Epithelial cell of proximal tubule (primary cell): ENCODE results near the gene COBL. TPM values are rescaled to one million over a fixed set of nuclear protein-coding genes. Genes with fewer than 3 reads are reported as not detected.

Source experiments
- DNase-seq: peaks from one replicate; pipeline ENCODE4 v3.0.0-alpha.2; 2011; ENCODE audit warnings: low read depth
- H3K4me3 ChIP-seq: 2 replicates; pipeline ENCODE4 v1.5.1; 2011; ENCODE audit warnings: low read depth, mild to moderate bottlenecking, low read length
- total RNA-seq: library from RNA; depleted of rRNA; stranded (reverse); fragments of >200 nt; gene quantifications from 2 replicates; pipeline ENCODE4 v1.2.3, GENCODE V29; 2015
- TF ChIP-seq, protein P1 (sequence below): conservative IDR thresholded peaks from 2 replicates; pipeline ENCODE4 v1.5.1; 2012; ENCODE audit warnings: low read depth, mild to moderate bottlenecking, low read length

Gene COBL
- total RNA-seq, 1 donor from 2014 or later = 6.6 TPM

DNA sequence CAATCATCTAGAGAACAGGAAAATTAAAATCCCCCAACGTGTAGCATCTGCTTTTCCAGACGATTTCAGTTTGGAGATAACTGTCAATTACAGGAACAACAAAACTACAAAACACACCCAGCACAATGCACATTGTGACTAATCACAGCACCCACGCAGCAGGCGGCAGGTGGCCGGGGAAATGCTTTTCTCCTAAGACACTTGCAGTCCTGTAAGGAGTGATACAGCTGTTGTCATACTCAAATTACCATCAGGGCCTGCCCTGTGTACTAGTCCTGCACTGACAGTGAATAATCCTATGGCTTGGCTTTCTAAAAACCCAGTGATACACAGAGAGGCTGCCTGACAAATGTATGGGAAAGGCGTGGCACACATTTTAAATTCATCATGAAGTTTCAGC lies 37.8 kb downstream of the COBL start:
- no peak overlapping the region for H3K4me3 ChIP-seq
- TF ChIP-seq, protein P1, sequence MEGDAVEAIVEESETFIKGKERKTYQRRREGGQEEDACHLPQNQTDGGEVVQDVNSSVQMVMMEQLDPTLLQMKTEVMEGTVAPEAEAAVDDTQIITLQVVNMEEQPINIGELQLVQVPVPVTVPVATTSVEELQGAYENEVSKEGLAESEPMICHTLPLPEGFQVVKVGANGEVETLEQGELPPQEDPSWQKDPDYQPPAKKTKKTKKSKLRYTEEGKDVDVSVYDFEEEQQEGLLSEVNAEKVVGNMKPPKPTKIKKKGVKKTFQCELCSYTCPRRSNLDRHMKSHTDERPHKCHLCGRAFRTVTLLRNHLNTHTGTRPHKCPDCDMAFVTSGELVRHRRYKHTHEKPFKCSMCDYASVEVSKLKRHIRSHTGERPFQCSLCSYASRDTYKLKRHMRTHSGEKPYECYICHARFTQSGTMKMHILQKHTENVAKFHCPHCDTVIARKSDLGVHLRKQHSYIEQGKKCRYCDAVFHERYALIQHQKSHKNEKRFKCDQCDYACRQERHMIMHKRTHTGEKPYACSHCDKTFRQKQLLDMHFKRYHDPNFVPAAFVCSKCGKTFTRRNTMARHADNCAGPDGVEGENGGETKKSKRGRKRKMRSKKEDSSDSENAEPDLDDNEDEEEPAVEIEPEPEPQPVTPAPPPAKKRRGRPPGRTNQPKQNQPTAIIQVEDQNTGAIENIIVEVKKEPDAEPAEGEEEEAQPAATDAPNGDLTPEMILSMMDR = no peak
- no peak for DNase-seq

DNA sequence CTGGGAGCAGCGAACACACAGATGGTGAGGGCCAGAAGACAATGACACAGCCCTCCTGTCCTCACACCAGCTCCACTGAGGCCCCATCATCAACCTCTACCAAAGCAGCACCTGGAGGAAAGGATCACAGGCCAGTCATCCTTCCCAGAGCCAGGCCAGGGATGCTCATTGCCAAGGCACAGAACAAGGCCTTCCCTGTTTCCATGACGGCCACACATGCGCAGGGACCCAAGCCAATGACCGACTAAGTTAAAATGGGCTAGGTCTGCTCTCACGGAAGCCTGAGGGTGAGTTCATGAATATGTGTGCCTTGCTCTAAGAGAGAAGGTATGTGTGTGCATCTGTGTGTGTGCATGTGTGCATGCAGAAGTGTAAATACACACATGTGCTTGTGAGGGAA lies 39.6 kb downstream of the COBL start:
- TF ChIP-seq, protein P1 = no peak
- DNase-seq = no peak
- no peak overlapping the region for H3K4me3 ChIP-seq

DNA sequence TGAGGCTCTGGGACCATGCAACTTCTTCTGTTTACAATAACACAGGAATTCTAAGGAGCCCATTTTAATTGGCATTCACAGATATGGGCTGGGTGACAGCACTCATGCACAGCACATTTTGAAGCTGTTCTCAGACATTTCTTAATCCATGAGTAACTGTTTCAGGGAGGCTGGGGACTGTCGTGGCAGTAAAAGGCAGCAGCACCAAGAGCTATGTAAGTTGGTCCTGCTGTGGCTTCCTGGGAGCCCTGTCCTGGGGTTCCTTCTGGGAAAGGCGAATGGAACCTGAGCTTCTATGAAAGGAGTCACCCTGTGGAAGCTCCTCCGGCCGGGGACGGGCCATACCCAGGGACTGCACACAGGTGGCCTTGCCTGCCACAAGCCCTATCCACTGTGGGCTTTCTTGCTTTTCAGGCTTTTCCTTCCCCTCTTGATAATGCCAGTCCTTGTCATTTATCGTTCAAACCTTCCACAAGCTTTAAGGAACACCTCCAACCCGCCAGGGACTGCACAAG lies 40.5 kb downstream of the COBL start:
- TF ChIP-seq, protein P1 = no peak
- no peak for DNase-seq
- no peak overlapping the region for H3K4me3 ChIP-seq

DNA sequence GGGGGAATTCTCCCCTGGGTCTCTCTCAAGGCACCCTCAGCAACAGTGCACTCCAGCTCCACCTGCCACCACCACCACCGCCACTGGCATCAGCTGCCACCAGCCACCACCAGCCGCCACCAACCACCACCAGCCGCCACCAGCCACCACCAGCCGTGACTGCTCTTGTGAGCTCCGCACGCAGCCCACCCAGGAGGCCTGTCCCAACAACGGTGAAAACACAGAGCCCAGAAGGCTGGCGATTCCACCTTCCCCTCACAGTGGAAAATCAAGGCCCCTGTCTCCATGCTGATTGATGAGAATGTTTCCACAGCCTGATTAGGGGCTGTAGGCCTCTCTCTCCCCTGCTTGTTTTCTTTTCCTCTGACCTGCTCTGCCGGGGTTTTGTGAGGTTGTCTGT lies 41.1 kb downstream of the COBL start:
- TF ChIP-seq, protein P1 = no peak
- no peak overlapping the region for H3K4me3 ChIP-seq
- no peak for DNase-seq

DNA sequence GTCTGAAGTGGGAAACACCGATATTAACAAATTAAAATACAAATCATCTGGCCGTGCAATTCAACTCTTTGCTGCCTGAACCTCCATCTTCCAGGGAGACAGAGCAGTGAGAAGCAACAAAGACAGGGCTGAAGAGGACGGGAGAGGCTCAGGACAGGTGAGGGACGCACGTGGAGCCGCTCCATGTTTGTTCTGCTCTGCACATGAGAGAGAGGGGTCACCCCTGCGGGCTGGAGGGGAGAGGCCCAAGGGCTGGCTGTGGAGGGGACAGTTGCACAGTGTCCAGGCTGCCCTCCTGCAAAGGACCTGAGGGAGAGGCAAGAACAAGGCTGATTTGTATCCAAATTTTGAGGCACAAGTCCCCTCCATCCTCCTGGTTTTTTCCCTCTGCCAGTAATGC lies 41.7 kb downstream of the COBL start:
- DNase-seq = no peak
- TF ChIP-seq, protein P1 = no peak

DNA sequence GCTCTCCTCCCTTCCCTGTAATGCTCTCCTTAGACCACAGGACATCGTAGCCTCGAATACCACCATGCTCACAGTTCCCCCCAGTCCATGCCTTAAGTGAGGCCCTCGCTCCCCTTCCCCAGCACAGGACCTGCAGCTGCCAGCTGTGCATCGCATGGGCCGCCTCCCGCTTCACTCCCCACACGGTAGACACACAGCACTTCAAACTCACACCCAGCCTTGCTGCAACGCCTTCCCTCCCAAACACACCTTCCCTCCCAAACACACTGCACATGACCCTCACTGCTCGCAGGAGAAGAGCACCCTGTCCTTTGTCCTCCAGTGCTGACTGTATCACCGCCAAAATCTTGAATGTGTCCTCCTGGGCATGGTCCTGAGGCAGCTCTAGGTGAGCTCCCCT lies 42.6 kb downstream of the COBL start:
- TF ChIP-seq, protein P1 = no peak
- no peak for DNase-seq
- no peak overlapping the region for H3K4me3 ChIP-seq

More for the DNA sequence above, 41.7 kb downstream of the COBL start:
- no peak overlapping the region for H3K4me3 ChIP-seq

DNA sequence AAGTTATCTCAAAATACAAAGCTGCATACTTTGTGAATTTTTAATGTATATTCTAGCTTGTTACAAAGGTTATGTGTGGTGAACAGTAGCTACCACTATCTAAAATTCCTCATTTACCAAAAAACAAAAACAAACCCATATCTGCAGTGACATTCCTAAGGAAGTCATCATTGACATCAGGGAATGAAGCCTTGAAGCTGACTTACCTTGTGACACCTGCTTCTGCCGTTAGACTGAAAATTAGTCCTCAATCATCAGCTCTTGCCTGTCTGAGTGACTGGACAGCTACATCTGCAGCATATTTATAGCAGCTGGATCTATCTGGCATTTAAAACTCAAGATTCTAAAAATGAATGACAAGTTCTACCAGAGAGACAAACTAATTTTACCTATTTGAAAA lies 43.2 kb downstream of the COBL start:
- no peak for DNase-seq
- no peak overlapping the region for H3K4me3 ChIP-seq
- TF ChIP-seq, protein P1 = no peak
